Limb (tissue), 2 donors: ENCODE measurements around the gene TBL1X.
"Not testable (repeated sequence)": the region's sequence is repeated elsewhere in the genome, so short reads cannot be mapped to it uniquely, and the experiment has no call there.

Experiments
- DNase-seq, 2 donors: peaks; one replicate each; pipeline ENCODE4 v3.0.0-alpha.2; 2016; ENCODE audit errors: extremely low spot score in 2 of 2

Gene TBL1X

DNA sequence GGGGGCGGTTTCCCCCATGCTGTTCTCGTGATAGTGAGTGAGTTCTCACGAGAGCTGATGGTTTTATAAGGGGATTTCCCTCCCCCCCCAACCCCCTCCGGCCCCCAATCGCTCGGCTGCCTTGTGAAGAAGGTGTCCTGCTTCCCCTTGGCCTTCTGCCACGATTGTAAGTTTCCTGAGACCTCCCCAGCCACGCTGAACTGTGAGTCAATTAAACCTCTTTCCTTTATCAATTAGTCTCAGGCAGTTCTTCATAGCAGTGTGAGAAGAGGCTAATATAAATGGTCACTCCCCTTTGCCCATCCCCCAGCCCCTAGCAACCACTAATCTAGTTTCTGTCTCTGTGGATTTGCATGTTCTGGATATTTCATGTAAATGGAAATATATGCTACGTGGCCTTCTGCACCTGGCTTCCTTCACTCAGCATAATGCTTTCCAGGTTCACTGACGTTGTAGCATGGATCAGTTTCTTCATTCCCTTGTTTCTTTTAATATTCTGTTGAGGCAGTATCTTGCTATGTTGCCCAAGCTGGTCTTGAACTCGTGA, 284.4 kb downstream of the TBL1X start:
- no peak for DNase-seq

DNA sequence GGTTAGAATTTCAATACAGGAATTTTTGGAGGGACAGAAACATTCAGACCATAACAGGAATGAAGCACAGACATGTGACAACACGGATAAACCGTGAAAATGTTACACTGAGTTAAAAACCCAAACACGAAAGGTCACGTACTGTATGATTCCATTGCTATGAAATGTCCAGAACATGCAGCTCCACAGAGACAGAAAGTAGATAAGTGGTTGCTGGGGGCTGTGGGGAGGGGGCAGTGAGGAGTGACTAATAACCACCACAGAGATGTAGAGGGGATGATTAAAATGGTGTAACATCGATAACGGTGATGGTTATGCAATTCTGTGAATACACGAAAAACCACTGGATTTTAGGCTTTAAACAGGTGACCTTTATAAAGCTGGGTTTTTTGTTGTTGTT, 292.5 kb downstream of the TBL1X start:
- DNase-seq: no peak

DNA sequence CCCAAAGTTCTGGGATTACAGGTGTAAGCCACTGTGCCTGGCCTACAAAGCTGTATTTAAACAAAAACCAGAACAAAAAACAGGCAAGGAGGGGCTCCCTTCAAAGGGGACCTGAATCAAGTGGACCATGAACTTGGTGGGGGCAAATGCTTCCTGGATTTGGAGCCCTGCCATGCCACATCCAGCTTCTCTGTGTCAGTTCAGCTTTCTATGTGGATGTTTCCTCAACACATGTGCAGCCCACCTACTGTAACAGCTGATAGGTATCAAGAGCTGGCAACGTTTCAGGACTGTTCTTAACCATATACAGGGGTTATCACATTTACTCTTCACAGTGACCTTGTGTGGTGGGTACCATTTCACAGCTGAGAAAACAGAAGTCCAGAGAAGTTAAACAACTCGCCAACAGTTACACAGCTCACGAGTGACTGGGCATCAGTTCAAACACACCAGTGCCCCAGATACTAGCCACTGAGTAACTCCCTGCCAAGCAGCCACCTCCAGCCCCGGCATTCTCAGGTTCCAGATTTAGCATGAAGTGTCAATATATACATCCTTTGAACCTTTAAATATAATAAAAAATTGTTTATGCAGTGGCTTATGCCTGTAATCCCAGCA, 293.3 kb downstream of the TBL1X start:
- no peak for DNase-seq

DNA sequence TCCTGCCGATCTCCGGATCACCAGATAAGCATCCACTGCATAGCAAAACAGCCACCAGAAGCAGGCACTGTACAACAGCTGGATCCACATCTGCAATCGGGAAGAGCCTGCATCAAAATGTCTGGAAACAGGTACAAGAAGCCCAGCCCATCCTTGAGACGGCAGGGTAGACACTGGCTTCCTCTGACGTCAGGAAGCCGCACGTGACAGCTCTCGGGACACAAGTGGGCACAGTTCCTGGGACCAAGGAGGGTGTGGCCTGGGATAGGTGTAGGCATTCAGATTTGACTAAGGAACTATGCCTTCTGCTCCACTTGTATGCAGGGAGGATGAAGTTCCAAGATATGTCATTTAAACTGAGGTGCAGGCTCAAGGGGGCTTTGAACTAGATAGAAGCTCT, 294.5 kb downstream of the TBL1X start:
- DNase-seq: no peak

DNA sequence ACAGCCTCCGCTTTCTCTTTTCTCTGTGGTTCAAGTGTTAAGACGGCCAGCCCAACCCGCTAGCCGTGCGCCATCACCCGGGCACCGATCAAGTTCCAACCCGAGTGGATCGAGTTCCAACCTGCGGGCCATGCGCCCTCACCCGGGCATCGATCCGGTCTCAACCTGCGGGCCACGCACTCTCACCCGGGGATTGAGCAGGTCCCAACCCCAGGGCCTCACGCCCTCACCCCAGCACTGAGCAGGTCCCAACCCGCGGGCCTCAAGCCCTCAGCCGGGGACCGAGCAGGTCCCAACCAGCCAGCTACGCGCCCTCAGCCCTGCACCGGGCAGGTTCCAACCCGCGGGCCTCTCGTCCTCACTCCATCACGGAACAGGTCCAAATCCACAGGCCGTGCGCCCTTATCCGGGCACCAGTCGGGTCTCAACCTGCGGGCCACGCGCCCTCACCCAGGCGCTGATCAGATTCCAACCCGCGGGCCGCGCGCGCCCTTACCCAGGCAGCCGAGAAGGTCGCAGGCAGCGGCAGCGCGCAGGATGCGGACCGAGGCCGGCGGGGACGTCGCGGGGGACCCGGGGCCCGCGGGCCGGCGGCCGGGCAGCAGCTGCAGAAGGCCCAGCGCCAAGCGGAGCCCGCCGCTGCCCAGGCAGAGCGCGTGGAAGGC, 300.3 kb downstream of the TBL1X start:
- peak in 1 of 2 donors; percentile 37 for DNase-seq

DNA sequence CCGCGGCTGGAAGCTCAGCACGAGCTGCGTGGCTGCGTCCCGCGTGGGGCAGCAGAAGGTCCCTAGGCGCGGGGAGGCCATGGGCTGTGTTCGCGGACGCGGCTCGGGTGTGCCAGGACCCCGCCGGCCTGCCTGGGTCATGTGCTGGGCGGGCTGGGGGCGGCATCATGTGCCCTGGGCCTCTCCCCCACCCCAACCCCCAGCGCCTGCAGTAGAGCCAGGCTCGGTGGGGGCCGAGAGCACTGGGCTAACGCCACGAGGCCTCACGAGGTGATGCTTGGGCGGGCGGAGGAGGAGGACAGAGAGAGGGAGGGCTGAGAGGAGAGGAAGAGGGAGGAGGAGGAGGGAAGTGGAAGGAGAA, 300.9 kb downstream of the TBL1X start, which contains the start of gene GPR143:
Gene GPR143 (minus strand): TSS at position 111 of the 361 bp plus-strand sequence. CDS start 30 bp downstream, at position 81.
- DNase-seq: peak in 1 of 2 donors; percentile 34

DNA sequence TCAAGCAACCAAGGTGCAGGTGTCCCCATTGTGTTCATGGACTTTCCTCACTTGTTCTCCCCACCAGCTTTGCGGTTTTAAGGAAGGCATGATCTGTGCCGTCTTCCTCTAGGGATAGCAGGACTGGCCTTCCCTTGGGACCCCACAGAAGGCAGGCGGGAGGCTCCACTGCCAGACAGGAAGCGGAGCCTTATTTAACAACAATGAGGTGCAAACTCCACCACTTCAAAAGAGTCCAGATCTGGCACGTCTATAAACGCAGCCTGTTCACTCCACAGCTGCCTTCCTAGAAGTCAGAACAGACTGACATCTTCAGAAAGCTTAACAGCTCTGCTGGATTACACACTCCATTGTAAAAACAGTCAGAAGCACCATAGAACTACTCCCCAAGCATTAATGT, 302.5 kb downstream of the TBL1X start:
- DNase-seq: no peak

DNA sequence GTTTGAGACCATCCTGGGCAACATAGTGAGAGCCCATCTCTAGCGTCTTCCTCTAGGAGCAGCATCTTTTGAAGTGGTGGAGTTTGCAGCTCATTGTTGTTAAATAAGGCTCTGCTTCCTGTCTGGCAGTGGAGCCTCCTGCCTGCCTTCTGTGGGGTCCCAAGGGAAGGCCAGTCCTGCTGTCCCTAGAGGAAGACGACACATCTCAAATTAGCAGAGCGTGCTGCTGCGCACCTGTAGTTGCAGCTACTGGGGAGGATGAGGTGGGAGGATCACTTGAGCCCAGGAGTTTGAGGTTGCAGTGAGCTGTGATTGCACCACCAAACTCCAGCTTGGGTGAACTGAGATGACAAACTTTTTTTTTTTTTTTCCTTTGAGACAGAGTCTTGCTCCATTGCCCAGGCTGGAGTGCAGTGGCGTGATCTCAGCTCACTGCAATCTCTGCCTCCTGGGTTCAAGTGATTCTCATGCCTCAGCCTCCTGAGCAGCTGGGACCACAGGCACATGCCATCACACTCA, 303.5 kb downstream of the TBL1X start:
- DNase-seq: not testable (repeated sequence)

DNA sequence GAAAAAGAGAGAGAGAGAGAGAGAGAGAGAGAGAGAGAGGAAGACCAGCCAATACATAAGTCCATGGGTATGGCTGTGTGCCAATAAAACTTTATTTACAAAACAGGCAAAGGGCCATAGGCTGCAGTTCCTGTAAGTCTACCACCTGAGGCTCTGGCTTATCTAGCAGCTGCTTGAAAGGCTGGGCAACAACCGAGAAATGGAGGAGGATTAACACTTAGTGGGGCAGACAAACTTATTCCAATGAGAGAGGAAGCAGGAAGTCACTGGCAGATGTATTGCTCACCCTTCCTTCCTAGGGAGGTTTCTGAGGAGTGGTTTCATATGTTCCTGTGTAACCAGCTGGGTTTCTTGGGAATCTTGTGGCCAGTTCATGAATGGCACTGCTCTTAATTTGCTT, 305.5 kb downstream of the TBL1X start:
- no peak for DNase-seq

DNA sequence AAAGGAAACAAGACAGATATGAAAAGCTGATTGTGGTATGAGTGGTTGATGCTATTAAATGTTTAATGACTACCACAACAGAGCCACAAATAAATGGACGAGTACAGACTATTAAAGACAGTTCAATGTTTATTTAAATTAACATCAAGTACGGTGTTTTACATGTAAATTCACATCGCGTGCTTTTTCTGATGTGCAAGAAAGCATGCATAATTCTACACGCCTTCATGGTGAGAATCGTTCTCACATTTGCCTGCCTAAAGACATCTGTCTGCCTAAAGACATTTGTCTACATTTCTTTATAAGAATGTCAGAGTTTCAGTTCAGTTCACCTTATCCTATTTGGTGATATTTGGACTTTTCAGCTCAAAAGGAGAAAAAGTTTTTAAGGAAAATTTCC, 308.1 kb downstream of the TBL1X start:
- no peak for DNase-seq

DNA sequence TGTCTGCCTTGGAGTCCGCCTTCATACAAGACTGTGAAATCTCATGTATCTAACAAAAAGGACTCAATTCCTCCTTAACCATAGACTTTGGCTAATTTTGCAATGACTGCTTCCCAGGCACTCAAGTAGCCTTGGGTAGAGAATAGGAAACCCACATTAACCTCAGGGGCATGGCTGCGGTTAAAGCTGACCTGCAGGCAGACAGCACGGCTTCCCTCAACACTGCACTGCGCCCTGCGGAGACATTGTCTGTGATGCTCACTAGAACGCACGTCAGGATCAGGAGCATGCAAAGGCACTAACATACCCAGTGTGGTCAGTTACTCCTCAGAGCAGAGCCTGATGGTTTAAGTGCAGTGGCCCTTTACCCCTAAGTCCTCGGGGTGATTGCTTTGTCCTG, 311.1 kb downstream of the TBL1X start:
- DNase-seq: no peak

DNA sequence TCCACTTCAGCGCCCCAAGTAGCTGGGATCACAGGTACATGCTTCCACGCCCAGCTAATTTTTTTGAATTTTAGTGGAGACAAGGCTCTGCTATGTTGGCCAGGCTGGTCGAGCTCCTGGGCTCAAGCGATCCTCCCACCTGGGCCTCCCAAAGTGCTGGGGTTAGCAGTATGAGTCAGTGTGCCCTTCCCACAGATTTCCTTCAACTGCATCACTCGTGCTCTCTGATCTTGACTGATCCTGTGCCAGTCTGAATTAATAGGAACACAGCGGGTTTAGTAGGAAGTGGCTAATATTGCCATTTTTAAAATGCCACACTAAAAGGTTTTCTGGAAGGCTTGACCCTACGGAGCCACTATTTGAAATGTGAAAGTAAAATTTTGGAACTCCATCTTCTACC, 317.1 kb downstream of the TBL1X start:
- no peak for DNase-seq

DNA sequence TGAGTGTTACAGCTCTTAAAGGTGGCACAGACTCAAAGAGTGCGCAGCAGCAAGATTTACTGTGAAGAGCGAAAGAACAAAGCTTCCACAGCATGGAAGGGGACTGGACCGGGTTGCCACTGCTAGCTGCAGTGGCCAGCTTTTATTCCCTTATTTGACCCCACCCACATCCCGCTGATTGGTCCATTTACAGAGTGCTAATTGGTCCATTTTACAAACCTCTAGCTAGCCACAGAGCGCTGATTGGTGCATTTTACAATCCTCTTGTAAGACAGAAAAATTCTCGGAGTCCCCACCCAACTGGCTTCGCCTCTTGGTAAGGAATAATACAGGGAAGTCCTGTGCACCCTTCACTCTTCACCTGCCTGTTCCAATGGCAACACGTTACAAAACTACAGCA, 319.5 kb downstream of the TBL1X start:
- no peak for DNase-seq

DNA sequence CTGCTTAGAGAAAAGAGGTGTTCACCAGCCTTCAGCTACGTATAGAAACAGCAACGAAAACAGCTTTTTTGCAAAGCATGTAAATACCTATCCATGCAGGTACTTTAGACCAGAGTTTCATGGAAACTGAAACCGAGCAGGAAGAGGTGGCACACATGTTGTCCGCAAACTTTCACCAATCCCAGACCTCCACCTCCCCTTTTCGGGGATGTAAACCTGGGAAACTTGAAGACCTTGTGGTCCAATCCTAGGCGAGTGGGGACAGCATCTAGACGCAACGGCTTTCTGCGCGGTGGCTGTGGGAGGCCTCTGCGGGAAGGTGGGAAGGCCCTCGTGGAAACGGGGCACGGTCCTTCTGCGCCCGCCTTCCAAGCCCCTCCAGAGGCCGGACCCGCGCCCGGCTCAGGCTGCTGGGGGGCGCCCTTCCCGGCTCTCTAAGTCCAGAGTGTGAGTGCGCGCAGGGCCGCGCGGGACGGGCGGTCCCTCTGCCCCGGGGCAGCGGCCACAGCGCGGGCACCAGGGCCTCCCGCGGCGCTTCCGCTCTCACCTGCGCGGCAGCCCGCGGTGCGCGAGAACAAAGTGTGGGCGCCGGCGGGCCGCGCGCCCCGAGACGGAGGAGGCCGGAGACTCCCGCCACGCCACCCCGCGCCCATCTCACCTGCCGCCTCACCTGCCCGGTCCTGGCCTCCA, 320.5 kb downstream of the TBL1X start:
- no peak for DNase-seq

DNA sequence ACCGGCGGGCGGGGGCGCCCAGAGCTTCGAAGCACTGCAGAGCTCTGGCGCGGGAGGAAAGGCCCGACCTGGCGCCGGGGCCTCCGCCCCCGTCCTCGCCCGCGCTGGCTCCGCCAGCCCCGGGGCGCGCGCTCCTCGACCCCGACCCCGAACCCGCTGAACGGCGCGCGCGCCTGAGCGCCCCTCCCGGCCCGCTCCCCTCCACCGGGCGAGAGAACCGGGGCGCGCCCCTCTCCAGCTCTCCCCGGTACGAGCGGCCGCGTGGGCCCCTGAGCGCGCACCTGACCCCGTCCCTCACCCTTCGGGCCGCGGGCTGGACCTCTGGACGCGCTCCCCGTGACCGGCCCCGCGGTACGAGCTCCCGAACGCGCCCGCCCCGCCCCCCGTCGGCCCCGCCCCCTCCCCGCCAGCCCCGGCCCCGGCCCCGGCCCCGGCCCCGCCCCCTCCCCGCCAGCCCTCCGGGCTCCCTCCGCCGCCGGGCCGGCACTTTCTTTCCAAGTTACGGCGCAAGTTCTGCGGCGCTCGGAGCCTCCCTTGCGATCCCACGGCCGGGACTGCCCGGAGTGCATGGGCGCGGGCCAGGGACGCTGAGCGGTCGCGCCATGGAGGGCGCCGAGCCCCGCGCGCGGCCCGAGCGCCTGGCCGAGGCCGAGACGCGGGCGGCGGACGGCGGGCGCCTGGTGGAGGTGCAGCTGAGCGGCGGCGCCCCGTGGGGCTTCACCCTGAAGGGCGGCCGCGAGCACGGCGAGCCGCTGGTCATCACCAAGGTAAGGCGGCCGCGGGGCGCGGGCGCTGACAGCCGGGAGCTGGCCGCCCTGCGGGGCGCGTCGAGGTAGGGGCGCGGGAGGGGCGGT, 321.3 kb downstream of the TBL1X start, which contains the start of gene SHROOM2:
Gene SHROOM2 (plus strand): TSS at position 486 of the 854 bp plus-strand sequence. CDS start 117 bp downstream, at position 603.
- peak in 1 of 2 donors; percentile 68 for DNase-seq

DNA sequence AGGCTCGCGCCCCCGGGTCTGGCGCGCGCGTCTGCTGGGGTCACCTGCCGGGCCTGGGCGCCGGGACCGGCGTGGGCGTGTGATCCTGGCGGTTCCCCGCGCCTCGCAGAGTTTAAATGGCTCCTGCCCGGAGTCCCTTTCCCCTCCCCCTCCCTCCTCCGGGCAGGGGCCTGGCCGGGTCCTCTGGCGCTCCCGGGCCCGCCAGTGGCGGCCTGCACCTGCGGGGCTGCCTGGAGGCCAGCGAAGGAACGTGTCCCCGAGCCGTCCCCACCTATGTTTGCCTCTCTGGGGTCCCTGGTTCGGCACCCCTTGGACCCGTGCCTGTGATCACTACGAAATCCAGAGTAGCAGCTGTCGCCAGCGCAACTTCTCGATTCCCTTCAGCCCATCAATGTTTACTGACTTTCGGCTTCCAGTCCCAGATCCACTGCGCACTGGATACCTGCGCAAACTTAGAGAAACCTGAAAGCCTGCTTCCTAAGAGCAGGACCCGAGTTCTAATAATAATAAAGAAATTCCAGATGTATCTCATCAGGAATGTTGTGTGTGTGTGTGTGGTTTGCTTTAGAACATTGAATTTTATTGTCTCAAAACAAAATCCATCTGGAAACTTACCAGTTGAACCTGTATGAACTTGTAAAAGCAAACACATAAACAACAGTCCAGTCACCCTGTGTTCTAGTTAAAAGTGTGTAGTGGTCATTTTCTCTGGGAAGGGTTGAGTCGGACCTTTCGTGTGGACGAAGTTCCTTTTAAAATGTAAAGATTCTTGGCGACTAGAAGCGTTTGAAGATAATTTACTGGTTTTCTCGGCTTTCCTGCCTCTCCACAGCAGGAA, 322.2 kb downstream of the TBL1X start:
- peak in 1 of 2 donors; percentile 39 for DNase-seq

DNA sequence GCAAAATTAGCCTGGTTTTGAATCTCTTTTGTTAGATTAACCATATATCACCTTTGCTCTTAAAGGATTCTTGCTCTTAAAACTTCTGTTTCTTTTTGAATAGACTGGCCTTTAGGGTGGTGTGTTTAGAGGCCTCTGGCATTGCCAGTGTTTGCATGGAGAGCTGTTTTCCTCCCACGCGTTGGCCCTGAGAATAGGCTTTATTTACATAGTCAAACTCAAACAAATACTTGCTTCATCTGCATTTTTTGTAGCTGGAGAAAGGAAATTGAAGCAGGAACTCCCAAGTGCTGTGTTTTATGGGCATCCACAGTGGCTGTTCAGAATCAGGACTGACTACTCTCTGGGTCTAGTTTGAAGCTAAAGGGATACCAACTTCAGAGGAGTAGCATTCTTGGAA, 324.1 kb downstream of the TBL1X start:
- DNase-seq: no peak

DNA sequence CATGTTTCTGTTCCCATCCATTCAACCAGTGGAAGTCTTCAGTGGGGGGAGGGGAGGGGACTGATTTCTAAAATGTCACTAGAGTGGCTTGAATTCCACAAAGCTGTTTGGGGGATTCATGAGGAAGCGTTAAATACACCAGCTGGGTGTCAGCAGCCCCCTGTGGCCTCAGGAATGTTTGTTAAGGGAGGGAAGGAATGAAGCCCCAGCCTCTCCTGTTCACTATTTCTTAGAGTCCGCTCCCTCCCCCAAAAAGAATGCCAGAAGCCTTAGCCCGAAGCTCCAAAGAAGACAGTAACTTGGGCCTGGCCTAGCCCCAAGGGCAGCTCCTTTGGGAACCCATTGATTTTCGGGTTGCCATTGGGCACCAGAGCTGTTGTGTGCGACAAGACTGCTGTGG, 324.7 kb downstream of the TBL1X start:
- DNase-seq: no peak
